Measurements from ENCODE around the gene GRIK5. TPM values are rescaled to one million over a fixed set of nuclear protein-coding genes. Genes with fewer than 3 reads are reported as not detected.

GRIK5 gene
- total and polyA plus RNA-seq, 2 of the 8 experiments (the other 6 are each of a cell fraction or from before 2014, with no cell fraction given): 17.8 to 42.9 TPM

DNA sequence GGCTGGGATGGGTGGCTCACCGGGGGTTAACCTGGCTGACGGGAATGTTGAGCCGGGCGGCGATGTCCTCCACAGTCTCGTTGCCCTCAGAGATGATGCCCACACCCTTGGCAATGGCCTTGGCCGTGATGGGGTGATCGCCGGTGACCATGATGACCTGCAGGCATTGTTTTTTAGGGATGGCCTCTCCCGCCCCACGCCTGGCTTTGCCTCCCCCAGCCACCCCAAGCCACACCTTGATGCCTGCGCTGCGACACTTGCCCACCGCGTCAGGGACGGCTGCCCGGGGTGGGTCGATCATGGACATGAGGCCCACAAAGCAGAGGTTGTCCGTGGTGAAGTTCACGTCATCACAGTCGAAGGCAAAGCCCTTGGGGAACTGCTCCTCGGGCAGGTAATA lies 92.1 kb downstream of the GRIK5 start:
- no peak overlapping the region for H3K18ac ChIP-seq (ENCODE audit: extremely low read depth, low read length)
- no peaks in the 10 kb centered on the region for H3K27me3 ChIP-seq (replicated peaks in 1 of 4; ENCODE audit: control insufficient read depth in 3 of 4, extremely low read depth in 1 of 4, insufficient read depth in 3 of 4, low read length in 3 of 4)
- no peak overlapping the region for H4K5ac ChIP-seq (ENCODE audit: insufficient read length, low read depth, low read length)
- H2BK20ac ChIP-seq (ENCODE audit: low read length): no peak overlapping the region
- H2BK12ac ChIP-seq (ENCODE audit: low read depth, low read length): no peak overlapping the region
- no peak overlapping the region for H3K4me3 ChIP-seq (ENCODE audit: extremely low read depth in 1 of 4, insufficient read depth in 2 of 4, low read depth in 3 of 4, low read length in 4 of 4)
- no peak overlapping the region for H2BK5ac ChIP-seq (ENCODE audit: low read depth, low read length)
- CTCF ChIA-PET (ENCODE audit: partially characterized antibody): interaction anchor here (0.7 to 1.2 kb wide), 3 partner anchors 18 to 52 kb away, joined by 3 read pairs; no protein-coding TSS in a partner anchor
- H4K91ac ChIP-seq (replicated peaks; ENCODE audit: insufficient read length, low read length): no peak overlapping the region
- H3K9ac ChIP-seq (replicated peaks in 1 of 4; ENCODE audit: extremely low read depth in 1 of 4, low read depth in 3 of 4, low read length in 3 of 4): no peak overlapping the region
- no peaks in the 10 kb centered on the region for H3K79me1 ChIP-seq (ENCODE audit: low read depth, low read length)
- no peak overlapping the region for H2BK120ac ChIP-seq (replicated peaks; ENCODE audit: low read depth, low read length)
- DNase-seq (ENCODE audit: low read depth in 1 of 2, low spot score in 2 of 2) (no peak), FAIRE-seq (no peak)
- WGBS, 2 experiments (ENCODE audit: extremely low coverage in 1 of 2, insufficient coverage in 1 of 2, insufficient read length in 1 of 2, insufficient replicate concordance in 2 of 2, low coverage in 1 of 2, low lambda C conversion rate in 2 of 2, missing lambda C conversion rate in 1 of 2): 97% methylated on average over 21 of the region's 22 CpGs; no CpG with 5 or more reads in 1 of the 2 experiments
- H4K20me1 ChIP-seq (replicated peaks in 1 of 2; ENCODE audit: control insufficient read depth in 1 of 2, insufficient read depth in 2 of 2, low read length in 2 of 2): no peaks in the 10 kb centered on the region
- no peak overlapping the region for H3K14ac ChIP-seq (ENCODE audit: insufficient read length)
- no peak overlapping the region for H2AK5ac ChIP-seq (ENCODE audit: low read depth, low read length)
- no peak overlapping the region for H3K27ac ChIP-seq (ENCODE audit: low read depth, low read length)
- no peak overlapping the region for H3K4me2 ChIP-seq (ENCODE audit: insufficient read depth in 1 of 2, low read depth in 2 of 2, low read length in 2 of 2)
- no peaks in the 10 kb centered on the region for H3K79me2 ChIP-seq (ENCODE audit: control insufficient read depth in 1 of 2, insufficient read depth in 2 of 2, low read length in 2 of 2)
- POLR2A ChIA-PET (ENCODE audit: partially characterized antibody): interaction anchor here (0.7 kb wide), 1 partner anchor 8 kb away, joined by 3 read pairs; no protein-coding TSS in a partner anchor
- H4K8ac ChIP-seq (ENCODE audit: extremely low read depth, insufficient read depth, low read length): peak overlapping the region; percentile 5
- no peaks in the 10 kb centered on the region for H3K4me1 ChIP-seq (replicated peaks in 1 of 4; ENCODE audit: control insufficient read depth in 3 of 4, insufficient read depth in 4 of 4, low read length in 3 of 4)
- H2BK15ac ChIP-seq (ENCODE audit: low read length): no peak overlapping the region
- no peaks in the 10 kb centered on the region for H3K9me3 ChIP-seq (ENCODE audit: insufficient read depth in 2 of 2, low read depth in 1 of 2, low read length in 1 of 2)
- no peak overlapping the region for H3K56ac ChIP-seq (replicated peaks; ENCODE audit: insufficient read length, low read depth, low read length)
- peaks cover 0 to 12% (median 4%) of the 10 kb centered on the region in 4 experiments; a peak in 5 of 8 replicates for H3K36me3 ChIP-seq (ENCODE audit: control insufficient read depth in 2 of 4, insufficient read depth in 4 of 4, low read length in 3 of 4)
- no peak overlapping the region for H3K4ac ChIP-seq (replicated peaks; ENCODE audit: insufficient read length, low read depth, low read length)
- H2AFZ ChIP-seq (ENCODE audit: low read length): no peak overlapping the region
- H3K23me2 ChIP-seq (ENCODE audit: low read depth, low read length): no peaks in the 10 kb centered on the region
- TF ChIP-seq HDAC6 (IDR thresholded peaks at IDR 0.05; ENCODE audit: low read depth, low read length) (no peak), KDM1A (IDR thresholded peaks at IDR 0.05; ENCODE audit: borderline replicate concordance, low read length) (no peak), GTF2F1 (IDR thresholded peaks at IDR 0.05; ENCODE audit: borderline replicate concordance, low read depth, low read length) (no peak), HDAC2 (IDR thresholded peaks at IDR 0.05; ENCODE audit: borderline replicate concordance in 1 of 2, low read depth in 2 of 2, low read length in 2 of 2) (no peak)
- no peak overlapping the region for H3K23ac ChIP-seq (ENCODE audit: insufficient read length)
